VCaP (cell line): Measurements from ENCODE around the gene TEKT2.

Experiments used
- H3K27ac ChIP-seq: fragments of 450-650 bp; 2 replicates; pipeline ENCODE4 v1.5.1; 2017
- CTCF ChIP-seq: fragments of 450-650 bp; conservative IDR thresholded peaks from 2 replicates; pipeline ENCODE4 v1.5.1; 2017; ENCODE audit warnings: mild to moderate bottlenecking, moderate library complexity

Gene TEKT2

GRCh38 chr1:36125129-36125991 is 41.5 kb downstream of the TEKT2 start, which contains the start of gene COL8A2:
Gene COL8A2 (minus strand): TSS chr1:36125222. CDS start chr1:36100242, 24,980 bp downstream.
- no peak within 1 kb of the TSS for H3K27ac ChIP-seq
- TF ChIP-seq CTCF = no peak

- H3K27ac ChIP-seq = no peak overlapping the region
- TF ChIP-seq CTCF = no peak
Measured at GRCh38 chr1:36126005-36126716, 42.3 kb downstream of the TEKT2 start.

GRCh38 chr1:36126797-36127500 is 43.1 kb downstream of the TEKT2 start:
- no peak for TF ChIP-seq CTCF
- H3K27ac ChIP-seq = no peak overlapping the region

- no peak for TF ChIP-seq CTCF
- no peak overlapping the region for H3K27ac ChIP-seq
Measured at GRCh38 chr1:36128126-36128904, 44.4 kb downstream of the TEKT2 start.

GRCh38 chr1:36128905-36129206 is 45.0 kb downstream of the TEKT2 start:
- no peak for TF ChIP-seq CTCF
- H3K27ac ChIP-seq = no peak overlapping the region

- no peak overlapping the region for H3K27ac ChIP-seq
- TF ChIP-seq CTCF = no peak
Measured at GRCh38 chr1:36132029-36132428, 48.1 kb downstream of the TEKT2 start.

GRCh38 chr1:36133484-36133883 is 49.6 kb downstream of the TEKT2 start:
- H3K27ac ChIP-seq = peak overlapping the region; percentile 8; the same call in 1 of the 2 replicates
- no peak for TF ChIP-seq CTCF
